ENCODE results near the gene OTUB2. TPM values are rescaled to one million over a fixed set of nuclear protein-coding genes. Genes with fewer than 3 reads are reported as not detected.
A peak's percentile ranks its signal among the peaks of the same experiment; 100 is the strongest.

OTUB2 gene
- total RNA-seq, 4 donors from 2014 or later = 2.1 to 10.3 (median 7.4) TPM

- peaks cover 0 to 33% (median under 1%) of the 10 kb centered on the region in 4 donors for H3K27me3 ChIP-seq
- H3K4me1 ChIP-seq = peaks cover 0 to 27% (median 19%) of the 10 kb centered on the region in 3 donors
- no peak overlapping the region for H3K4me3 ChIP-seq
- no peak for DNase-seq
- H3K9me3 ChIP-seq = no peaks in the 10 kb centered on the region
- peak overlapping the region in 1 of 4 donors; percentile 74 for H3K27ac ChIP-seq
- no peaks in the 10 kb centered on the region for H3K36me3 ChIP-seq
- TF ChIP-seq POLR2A (IDR thresholded peaks at IDR 0.05) (no peak), CTCF (IDR thresholded peaks at IDR 0.05) (no peak)
- intact Hi-C loops (cut with DNase I) = no loop called here
- 42 to 84% methylated on average over 2 to 6 of the region's 8 CpGs for WGBS, 2 donors
These were observed 29.9 kb upstream of the OTUB2 start for GRCh38 chr14:93996130-93996695.

GRCh38 chr14:93997082-93997481 is 29.1 kb upstream of the OTUB2 start, which contains the start of gene CCDC197:
Gene CCDC197 (plus strand): TSS chr14:93997301. CDS start chr14:93998132, 831 bp downstream.
- no peak for TF ChIP-seq CTCF (IDR thresholded peaks at IDR 0.05)
- H3K36me3 ChIP-seq = no peaks in the 10 kb centered on the region
- H3K9me3 ChIP-seq = no peaks in the 10 kb centered on the region
- H3K27ac ChIP-seq = peak within 1 kb of the TSS in 1 of 4 donors; percentile 74
- no peak within 1 kb of the TSS for H3K4me3 ChIP-seq
- peaks cover 0 to 40% (median 2%) of the 10 kb centered on the region in 4 donors for H3K27me3 ChIP-seq
- intact Hi-C loops (cut with DNase I) = no loop called here
- peaks cover 0 to 36% (median 26%) of the 10 kb centered on the region in 3 donors for H3K4me1 ChIP-seq
- 71 to 100% methylated on average over 1 of the region's 1 CpG for WGBS, 2 donors
- DNase-seq = no peak

- Histone ChIP-seq H3K27ac (no peak overlapping the region), H3K36me3 (no peaks in the 10 kb centered on the region), H3K9me3 (no peaks in the 10 kb centered on the region), H3K27me3 (peaks cover 0 to 43% (median 2%) of the 10 kb centered on the region in 4 donors), H3K4me3 (no peak overlapping the region), H3K4me1 (peaks cover 0 to 36% (median 26%) of the 10 kb centered on the region in 3 donors)
- 71 to 93% methylated on average over 7 to 10 of the region's 17 CpGs for WGBS, 2 donors
- intact Hi-C loops (cut with DNase I) = no loop called here
- no peak for TF ChIP-seq POLR2A (IDR thresholded peaks at IDR 0.05)
- no peak for TF ChIP-seq CTCF (IDR thresholded peaks at IDR 0.05)
- DNase-seq = no peak
These were observed 27.9 kb upstream of the OTUB2 start for GRCh38 chr14:93997916-93998870.

GRCh38 chr14:93998871-93999403 is 27.2 kb upstream of the OTUB2 start:
- peaks cover 0 to 36% (median 26%) of the 10 kb centered on the region in 3 donors for H3K4me1 ChIP-seq
- H3K4me3 ChIP-seq = no peak overlapping the region
- H3K36me3 ChIP-seq = no peaks in the 10 kb centered on the region
- no peak overlapping the region for H3K27ac ChIP-seq
- no peak for DNase-seq
- intact Hi-C loops (cut with DNase I) = no loop called here
- 60 to 75% methylated on average over 2 to 4 of the region's 7 CpGs for WGBS, 2 donors
- H3K27me3 ChIP-seq = peaks cover 0 to 44% (median 2%) of the 10 kb centered on the region in 4 donors
- H3K9me3 ChIP-seq = no peaks in the 10 kb centered on the region
- TF ChIP-seq POLR2A (IDR thresholded peaks at IDR 0.05) (no peak), CTCF (IDR thresholded peaks at IDR 0.05) (no peak)

All from esophagus squamous epithelium (tissue), 5 donors.